ENCODE results near the gene TRIM54.

DNA sequence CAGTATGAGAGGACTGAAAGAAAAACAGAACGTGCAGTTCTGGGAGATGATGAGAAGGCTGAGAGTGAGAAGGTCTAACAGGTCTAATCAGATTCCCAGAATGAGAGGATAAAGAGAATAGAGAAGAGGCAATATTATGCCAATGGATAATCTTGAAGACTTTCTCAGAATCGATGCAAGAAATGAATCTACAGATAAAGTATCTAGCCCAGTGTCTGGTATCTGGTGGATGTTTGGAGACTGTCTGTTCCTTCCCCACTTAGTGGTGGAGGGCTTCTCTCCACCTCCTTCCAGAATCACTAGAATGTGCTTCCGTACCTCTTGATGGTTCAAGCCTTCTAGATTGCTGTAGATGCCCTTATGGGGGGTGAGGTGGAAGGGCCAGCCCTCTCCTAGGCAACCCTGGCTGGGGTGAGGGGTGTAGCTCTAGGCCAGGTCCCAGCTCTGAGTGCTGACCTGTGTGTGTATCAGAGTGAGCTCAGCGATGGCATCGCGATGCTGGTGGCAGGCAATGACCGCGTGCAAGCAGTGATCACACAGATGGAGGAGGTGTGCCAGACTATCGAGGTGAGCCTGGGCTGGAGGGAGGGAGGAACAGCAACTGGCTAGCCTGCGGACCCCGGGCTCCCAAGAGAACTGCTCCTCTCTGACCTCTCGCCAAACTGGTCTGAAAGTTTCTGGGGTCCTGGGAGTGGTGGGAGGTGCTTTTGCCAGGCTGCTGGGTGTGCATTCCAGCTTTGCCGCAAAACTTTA lies 22.4 kb downstream of the TRIM54 start:
- TF ChIP-seq, protein P1, sequence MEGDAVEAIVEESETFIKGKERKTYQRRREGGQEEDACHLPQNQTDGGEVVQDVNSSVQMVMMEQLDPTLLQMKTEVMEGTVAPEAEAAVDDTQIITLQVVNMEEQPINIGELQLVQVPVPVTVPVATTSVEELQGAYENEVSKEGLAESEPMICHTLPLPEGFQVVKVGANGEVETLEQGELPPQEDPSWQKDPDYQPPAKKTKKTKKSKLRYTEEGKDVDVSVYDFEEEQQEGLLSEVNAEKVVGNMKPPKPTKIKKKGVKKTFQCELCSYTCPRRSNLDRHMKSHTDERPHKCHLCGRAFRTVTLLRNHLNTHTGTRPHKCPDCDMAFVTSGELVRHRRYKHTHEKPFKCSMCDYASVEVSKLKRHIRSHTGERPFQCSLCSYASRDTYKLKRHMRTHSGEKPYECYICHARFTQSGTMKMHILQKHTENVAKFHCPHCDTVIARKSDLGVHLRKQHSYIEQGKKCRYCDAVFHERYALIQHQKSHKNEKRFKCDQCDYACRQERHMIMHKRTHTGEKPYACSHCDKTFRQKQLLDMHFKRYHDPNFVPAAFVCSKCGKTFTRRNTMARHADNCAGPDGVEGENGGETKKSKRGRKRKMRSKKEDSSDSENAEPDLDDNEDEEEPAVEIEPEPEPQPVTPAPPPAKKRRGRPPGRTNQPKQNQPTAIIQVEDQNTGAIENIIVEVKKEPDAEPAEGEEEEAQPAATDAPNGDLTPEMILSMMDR (IDR thresholded peaks at IDR 0.05): no peak
- TF ChIP-seq POLR2A (IDR thresholded peaks at IDR 0.05): no peak

Data from upper lobe of left lung (tissue), 4 donors.